ENCODE data around the gene CCDC78.

Gene CCDC78

DNA sequence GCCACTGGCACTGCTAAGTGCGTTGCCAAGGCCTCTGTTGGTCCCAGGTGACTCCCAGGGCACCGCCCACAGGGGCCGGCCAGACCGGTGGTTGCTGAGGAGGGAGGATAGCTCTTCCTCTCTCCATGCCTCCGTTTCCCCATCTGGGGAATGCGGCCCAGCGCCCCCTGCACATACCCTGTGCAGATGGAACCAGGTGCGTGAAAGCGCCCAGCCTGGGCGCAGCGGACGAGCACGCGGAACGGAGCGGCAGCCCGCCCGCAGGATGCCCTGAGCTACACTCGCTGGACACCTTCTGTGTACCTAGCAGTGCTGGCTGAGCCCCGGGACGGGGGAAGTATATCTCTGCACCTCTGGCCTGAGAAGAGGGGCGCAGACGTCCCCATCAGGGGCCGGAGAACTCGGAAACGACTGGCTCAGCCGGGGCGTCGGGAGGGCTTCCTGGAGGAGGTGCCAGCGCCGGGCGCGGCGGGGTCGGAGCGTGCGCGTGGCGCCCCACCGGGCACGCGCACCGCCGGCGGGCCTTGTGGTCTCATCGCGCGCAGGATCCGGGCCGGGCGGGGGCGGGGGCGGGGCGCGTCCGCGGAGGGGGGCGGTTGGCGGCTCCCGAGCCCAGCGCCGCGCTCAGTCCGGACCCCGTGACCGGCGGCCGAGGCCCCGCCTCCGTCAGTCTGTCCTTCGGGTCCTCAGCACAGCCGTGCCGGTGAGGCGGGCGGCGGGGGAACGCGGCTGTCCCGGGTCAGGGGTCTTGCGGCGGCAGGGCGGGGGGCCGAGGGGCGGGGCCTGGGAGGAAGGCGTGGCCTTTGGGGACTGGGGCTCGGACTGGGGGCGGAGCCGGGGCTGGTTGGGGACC, at the start of gene CCDC78, which contains the start of gene HAGHL:
CCDC78 (minus strand) TSS at position 6 of the 853 bp plus-strand sequence. CDS start 76 bp downstream, outside the sequence.
HAGHL (plus strand) TSS at position 669 of the 853 bp plus-strand sequence. CDS start 404 bp downstream, outside the sequence.
- peak; percentile 56 for DNase-seq (ENCODE audit: low read depth)

DNA sequence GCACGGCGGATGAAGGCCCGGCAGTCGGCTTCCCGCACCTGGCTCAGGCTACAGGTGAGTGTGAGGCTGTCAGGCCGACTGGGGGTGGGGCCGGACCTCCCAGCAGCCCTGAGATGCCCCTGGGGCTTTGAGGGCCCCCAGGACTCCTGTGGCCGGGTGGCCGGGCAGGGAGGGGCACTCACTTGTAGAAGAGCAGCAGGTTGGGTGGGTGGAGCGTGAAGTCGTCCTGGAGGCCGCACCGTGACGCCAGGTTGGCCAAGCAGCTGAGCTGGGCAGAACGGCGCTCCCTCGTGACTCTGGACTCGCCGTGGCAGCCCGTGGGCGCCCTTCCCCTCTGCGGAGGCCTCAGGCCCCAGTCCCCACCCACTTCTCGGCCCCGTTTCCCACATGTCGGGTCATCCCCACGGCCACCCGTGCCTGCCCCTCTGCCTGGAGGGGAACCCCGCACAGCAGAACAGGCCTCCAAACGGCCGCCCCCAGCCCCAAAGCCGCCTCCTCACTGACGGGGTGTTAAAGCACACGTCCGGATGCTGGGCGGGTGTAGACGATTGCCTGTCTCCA, 49.1 kb upstream of the CCDC78 start:
- DNase-seq (ENCODE audit: low read depth), result no peak

DNA sequence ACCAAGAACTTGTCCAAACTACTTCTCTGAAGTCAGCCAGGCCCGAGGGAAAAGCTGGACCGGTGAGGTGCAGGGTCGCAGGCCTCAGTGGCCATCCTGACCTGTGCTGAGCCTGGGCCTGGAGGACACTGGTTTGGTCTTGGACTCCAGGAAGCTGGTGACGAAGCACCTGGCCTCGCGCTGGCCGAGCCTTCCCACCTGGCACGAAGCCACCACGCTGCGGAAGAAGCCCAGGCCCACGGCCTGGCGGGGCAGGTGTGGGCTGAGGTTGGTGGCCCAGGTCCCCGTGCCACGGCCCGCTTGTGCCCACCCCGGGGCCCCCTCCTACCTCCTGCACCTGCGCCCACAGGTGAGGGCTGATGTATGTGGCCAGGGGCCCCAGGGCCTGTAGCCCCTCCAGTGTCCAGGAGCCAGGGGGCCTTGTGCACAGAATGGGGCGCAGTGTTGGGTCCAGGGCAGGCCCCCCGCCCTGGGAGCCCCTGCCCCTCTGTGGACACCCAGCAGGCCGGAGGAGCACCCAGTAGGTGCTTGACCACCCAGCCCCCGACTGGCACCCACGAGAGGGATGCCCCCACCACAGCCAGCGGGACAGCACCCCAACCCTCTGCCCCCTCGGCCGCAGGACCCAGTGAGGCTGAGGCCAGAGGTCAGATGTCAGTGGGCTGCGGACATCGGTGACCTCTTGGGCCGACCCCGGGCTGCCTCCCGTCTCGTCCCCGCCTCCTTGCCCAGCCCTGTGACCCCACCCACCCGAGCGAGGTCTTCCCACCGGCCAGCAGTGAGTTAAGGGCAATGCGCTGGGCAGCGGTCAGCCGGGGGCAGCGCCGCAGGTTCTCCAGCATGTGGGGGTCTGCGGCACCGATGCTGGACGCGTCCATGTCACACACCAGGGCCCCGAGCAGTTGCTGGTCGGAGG, 48.1 kb upstream of the CCDC78 start:
- no peak for DNase-seq (ENCODE audit: low read depth)

DNA sequence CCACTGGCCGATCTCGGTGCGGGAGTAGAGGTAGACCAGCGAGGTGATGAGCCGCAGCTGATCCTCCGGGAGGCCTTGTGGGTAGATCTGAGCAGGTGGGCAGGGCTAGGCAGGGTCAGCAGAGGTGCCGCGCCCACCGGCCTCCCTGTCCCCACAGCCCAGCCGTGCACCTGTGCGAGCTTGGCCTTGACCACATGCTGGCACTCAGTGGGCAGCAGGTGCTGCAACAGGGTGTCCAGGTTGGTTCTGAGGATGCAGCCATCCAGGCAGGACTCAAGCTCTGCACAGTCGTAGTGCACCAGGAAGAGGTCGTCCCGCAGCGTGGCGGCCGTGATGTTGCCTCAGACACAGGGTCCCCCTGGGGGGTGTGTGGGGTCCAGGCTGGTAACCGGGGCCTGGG, 46.7 kb upstream of the CCDC78 start:
- DNase-seq (ENCODE audit: low read depth), result no peak

DNA sequence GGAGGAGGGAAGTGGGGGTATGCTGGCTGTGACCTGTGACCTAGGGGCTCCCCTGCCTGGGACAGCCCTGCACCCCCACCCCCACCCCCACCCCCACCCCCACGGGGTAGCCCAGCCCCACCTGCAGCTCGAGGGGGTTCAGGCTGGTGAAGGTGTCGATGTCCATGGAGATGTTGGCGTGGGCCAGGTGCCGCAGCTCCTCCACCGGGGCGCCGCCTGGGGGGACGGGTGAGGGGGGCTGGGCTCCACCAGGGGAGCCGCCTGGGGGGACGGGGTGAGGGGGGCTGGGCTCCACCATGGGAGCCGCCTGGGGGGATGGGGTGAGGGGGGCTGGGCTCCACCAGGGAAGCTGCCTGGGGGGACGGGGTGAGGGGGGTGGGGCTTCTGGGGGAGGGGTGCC, 44.2 kb upstream of the CCDC78 start:
- no peak for DNase-seq (ENCODE audit: low read depth)

DNA sequence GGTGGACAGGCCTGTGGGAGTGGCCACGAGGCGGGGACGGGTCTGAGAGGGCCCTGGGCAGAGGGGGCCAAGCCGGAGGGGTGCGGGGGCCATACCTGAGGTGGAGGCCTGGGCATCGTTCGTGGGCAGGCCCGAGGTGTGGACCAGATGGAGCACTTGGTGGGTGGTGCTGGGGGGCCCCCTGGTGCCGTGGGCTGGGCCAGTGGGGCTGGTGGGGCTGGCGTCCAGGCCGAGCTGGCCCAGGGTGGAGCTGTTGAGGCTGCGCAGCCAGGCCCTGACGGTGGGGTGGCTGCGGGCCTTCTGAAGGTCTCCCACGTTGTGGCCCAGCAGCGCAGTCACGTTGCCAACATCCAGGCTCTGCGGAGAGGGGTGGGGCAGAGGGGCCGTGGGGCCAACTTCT, 43.7 kb upstream of the CCDC78 start:
- no peak for DNase-seq (ENCODE audit: low read depth)

DNA sequence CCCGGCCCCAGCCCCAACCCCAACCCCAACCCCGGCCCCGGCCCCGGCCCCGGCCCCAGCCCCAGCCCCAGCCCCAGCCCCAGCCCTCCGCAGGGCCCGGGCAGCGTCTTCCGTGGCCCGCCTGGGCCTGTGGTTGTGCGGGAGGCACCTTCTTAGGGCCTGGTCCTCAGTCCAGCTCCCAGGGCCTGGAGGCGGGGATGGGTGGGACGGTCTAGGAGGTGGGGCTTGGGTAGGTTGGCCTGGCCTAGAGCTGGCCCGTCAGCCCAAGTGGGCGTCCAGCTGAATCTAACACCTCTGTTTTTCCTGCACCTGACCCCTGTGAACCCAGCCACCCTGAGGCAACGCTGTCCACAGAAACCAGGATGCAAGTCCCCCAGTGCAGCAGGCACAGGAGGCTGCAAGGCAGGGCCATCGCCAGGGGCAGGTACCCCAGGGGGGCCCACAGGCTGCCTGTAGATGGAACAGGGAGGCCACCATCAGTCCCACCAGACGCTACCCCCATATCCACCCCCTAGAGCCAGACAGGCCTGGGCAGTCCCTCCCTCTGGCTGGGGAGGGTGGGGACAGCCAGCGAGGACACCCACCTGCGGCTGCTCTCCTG, 43.0 kb upstream of the CCDC78 start:
- DNase-seq (ENCODE audit: low read depth), result no peak

DNA sequence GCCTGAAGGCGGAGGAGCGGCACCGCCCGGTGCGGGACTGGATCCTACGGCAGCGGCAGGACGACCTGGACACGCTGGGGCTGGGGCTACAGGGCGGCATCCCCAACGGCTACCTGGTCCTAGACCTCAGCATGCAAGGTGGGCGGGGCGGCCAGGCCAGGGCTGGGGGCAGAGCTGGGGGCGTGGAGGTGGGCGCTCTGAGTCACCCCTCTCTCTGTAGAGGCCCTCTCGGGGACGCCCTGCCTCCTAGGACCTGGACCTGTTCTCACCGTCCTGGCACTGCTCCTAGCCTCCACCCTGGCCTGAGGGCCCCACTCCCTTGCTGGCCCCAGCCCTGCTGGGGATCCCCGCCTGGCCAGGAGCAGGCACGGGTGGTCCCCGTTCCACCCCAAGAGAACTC, 42.2 kb upstream of the CCDC78 start:
- DNase-seq (ENCODE audit: low read depth), result no peak

DNA sequence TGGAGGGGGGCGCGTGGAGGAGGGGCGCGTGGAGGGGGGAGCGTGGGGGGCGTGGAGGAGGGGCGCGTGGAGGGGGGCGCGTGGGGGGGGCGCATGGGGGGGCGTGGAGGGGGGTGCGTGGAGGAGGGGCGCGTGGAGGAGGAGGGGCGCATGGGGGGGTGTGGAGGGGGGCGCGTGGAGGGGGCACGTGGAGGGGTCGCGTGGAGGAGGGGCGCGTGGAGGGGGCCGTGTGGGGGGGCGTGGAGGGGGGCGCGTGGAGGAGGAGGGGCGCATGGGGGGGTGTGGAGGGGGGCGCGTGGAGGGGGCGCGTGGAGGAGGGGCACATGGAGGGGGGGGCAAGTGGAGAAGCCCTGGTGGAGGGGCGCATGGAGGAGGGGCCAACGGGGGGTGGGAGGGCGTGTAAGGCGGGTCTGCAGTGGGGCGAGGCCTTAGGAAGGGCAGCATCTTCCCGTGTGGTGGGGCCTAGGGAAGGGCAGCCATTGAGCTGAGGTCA, 41.5 kb upstream of the CCDC78 start:
- no peak for DNase-seq (ENCODE audit: low read depth)

DNA sequence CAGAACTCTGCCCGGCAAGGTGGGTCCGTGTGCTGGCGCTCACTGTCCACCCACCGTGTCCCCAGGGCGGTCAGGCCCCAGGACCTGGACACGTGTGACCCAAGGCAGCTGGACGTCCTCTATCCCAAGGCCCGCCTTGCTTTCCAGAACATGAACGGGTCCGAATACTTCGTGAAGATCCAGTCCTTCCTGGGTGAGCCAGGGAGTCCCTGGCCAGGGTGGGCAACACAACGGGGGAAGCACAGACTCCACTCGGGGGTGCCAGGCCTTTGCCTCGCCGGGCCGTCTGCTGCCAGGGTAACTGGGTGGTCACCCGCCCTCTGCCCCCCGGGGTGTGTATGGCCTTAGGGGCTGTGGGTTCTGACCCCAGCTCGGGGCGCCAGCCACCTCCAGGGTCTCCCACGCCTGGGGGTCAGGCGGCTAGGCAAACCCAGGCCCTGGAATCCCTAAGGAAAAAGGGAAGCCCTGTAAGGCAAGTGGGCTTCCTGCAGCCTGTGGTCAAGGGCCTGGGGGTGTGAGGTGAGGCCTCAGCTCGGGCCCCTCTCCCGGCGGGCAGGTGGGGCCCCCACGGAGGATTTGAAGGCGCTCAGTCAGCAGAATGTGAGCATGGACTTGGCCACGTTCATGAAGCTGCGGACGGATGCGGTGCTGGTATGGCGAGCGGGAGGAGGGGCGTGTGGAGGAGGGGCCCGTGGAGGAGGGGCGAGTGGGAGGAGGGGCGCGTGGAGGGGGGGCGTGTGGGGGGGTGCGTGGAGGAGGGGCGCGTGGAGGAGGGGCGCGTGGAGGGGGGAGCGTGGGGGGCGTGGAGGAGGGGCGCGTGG, 40.8 kb upstream of the CCDC78 start:
- no peak for DNase-seq (ENCODE audit: low read depth)

DNA sequence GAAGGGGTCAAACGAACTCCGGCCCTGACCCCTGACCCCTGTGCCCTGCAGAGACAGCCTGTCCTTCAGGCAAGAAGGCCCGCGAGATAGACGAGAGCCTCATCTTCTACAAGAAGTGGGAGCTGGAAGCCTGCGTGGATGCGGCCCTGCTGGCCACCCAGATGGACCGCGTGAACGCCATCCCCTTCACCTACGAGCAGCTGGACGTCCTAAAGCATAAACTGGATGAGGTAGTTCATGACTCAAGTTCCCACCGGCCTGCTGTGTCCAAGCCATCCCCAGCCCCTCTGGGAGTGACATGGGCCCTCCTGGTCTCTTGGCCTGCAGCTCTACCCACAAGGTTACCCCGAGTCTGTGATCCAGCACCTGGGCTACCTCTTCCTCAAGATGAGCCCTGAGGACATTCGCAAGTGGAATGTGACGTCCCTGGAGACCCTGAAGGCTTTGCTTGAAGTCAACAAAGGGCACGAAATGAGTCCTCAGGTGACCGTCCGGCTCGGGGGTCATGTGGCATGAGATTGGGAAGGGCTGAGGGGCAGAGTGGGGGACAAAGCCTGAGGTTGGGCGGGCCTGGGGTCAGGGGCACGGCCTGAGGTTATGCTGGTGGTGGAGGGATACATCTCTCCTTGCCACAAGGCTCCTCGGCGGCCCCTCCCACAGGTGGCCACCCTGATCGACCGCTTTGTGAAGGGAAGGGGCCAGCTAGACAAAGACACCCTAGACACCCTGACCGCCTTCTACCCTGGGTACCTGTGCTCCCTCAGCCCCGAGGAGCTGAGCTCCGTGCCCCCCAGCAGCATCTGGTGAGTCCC, 40.0 kb upstream of the CCDC78 start:
- DNase-seq (ENCODE audit: low read depth), result no peak

DNA sequence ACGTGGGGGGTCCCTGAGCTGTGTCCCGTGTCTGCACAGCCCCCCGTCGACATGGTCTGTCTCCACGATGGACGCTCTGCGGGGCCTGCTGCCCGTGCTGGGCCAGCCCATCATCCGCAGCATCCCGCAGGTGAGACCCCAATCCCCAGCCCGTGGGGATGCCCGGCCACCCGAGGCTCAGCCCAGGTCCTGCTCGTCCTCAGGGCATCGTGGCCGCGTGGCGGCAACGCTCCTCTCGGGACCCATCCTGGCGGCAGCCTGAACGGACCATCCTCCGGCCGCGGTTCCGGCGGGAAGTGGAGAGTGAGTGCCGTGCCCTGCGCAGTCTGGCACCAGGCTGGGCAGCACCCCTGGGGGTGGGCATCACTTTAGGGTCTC, 39.2 kb upstream of the CCDC78 start:
- DNase-seq (ENCODE audit: low read depth), result no peak

DNA sequence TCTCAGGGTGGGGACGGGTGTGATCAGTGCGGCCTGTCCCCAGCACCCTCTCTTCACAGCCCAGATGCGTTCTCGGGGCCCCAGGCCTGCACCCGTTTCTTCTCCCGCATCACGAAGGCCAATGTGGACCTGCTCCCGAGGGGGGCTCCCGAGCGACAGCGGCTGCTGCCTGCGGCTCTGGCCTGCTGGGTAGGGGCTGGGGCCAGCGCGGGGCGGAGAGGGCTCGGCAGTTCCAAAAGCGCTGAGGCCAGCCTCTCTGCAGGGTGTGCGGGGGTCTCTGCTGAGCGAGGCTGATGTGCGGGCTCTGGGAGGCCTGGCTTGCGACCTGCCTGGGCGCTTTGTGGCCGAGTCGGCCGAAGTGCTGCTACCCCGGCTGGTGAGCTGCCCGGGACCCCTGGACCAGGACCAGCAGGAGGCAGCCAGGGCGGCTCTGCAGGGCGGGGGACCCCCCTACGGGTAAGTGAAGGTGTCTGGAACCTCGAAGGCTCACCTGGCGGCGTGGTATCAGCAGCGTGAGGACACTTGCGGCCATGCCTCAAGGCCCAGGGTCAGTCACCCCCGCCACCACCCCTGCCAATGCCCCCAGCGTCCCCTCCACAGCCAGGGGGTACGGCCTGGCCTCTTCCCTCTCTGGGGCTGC, 38.7 kb upstream of the CCDC78 start:
- DNase-seq (ENCODE audit: low read depth), result no peak

DNA sequence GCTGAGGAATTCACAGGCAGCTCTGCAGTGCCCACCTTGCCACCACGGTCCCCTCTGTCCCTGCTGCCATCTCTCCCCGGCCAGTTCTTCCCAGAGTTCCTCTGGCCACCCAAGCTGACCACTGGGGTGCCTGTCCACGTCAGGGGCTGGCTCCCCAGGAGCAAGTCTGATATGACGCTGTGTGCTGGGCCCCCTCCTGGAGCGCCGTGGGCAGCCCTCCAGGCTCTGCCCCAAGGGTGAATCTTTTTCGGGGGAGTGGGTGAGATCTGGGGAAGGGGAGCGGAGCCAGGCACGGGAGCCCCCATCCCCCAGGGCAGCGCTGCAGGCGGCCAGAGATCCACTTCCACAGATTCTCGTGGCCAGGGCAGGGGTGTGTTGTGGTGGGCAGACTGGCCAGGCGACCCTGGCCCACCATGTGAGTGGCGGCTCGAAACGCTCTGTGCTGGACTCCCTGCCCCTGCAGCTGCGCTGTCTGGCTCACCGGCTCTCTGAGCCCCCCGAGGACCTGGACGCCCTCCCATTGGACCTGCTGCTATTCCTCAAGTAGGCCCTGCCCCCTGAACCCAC, 38.0 kb upstream of the CCDC78 start:
- DNase-seq (ENCODE audit: low read depth), result no peak

DNA sequence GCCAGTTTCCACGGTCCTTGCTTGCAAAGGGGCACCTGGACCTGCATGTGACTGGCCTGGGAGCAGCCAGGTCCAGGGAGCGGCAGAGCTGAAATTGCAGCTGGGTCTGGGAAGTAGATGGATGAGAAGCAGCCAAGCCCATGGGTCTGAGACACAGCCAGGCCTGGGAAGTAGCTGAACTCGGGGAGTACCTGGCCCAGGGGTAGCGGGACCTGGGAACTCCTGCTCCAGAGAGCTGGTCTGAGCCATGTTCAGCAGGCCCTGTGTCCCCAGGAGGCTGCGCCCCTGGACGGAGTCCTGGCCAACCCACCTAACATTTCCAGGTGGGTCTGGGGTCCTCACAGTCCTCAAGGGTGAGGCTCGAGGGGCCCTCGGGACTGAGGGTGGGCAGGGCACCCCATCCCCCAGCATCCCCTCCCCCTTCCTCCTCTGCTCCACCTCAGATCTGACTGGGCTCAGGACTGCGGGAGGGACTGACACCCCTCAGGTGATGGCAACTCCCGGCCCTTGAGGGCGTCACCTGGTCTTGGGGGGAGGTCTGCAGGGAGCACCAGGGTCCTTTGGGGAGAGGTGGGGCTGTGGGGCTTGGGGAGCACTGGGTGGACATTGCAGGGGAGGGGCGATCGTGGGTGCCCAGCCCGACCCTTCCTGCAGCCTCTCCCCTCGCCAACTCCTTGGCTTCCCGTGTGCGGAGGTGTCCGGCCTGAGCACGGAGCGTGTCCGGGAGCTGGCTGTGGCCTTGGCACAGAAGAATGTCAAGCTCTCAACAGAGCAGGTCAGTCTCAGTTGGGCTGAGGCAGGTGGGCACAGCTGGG, 37.3 kb upstream of the CCDC78 start:
- DNase-seq (ENCODE audit: low read depth), result no peak

DNA sequence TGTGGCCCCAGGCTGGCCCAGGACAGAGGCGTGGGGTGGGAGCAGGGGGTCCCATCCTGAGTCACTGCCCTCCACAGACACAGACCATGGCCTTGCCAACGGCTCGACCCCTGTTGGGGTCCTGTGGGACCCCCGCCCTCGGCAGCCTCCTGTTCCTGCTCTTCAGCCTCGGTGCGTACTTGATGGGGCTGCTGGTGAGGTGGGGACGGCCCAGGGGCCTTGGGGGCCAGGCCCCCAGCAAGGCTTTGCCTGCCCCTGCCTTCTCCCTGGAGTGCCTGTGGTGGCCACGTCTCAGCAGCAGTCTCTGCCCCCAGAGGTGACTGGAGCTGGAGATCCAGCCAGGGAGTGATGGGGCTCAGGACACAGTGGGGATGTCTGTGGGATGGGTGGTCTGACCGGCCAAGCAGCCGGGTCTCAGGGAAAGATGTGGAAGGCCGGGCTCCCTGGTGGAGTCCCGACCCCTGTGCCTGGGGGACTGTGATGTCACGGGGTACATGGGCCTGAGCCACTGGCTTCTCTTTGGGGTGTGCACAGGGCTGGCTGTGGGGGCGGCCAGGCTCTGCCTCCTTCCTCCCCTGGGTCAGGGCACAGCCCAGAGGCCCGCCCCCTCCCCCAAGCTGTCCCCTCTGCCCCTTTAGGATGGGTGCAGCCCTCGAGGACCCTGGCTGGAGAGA, 36.5 kb upstream of the CCDC78 start:
- DNase-seq (ENCODE audit: low read depth), result no peak

DNA sequence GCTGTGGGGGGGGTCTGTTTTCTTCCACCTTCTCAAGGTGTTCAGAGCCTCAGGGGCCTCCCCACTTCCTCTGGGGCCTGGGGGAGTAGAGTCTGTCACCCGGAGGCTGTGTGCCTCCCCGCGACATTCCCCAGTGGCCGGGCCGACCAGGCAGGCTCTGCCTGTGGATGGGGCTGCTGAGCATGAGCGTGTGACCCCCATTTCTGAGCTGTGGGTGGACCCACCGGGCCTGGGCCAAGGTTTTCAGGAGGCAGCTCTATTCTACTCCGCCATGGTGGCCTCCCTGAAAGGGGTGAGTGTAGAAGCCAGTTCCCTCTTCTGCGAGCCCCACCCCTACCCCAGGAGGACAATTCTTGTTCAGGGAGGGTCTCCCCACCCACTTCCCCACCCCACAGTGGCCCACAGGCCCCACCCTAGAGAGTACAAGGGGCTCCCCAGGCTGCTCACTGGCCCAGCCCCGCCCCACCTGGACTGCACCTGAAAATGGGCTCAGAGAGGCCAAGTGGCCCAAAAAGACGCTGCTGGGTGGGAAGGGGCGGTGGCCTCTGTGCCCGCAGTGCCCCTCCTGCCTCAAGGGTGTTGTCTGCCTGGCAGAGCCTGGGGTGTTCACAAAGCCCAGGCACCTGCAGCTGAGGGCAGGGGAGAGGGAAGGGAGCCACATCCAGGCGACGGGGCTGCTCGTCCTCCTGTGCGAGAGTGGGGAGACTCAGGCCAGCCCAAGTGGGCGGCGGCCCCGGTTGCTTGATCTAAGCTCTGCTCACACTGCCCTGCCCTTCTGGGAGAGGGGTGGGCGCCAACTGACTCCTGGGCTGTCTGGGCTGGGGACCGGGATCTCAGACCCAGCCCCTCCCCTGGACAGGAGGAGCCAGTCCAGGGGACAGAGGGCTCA, 35.6 kb upstream of the CCDC78 start:
- DNase-seq (ENCODE audit: low read depth), result no peak
